ENCODE results near the gene OCLN.
"Not testable (repeated sequence)": the region's sequence is repeated elsewhere in the genome, so short reads cannot be mapped to it uniquely, and the experiment has no call there.

The OCLN gene, protein sequence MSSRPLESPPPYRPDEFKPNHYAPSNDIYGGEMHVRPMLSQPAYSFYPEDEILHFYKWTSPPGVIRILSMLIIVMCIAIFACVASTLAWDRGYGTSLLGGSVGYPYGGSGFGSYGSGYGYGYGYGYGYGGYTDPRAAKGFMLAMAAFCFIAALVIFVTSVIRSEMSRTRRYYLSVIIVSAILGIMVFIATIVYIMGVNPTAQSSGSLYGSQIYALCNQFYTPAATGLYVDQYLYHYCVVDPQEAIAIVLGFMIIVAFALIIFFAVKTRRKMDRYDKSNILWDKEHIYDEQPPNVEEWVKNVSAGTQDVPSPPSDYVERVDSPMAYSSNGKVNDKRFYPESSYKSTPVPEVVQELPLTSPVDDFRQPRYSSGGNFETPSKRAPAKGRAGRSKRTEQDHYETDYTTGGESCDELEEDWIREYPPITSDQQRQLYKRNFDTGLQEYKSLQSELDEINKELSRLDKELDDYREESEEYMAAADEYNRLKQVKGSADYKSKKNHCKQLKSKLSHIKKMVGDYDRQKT

DNA sequence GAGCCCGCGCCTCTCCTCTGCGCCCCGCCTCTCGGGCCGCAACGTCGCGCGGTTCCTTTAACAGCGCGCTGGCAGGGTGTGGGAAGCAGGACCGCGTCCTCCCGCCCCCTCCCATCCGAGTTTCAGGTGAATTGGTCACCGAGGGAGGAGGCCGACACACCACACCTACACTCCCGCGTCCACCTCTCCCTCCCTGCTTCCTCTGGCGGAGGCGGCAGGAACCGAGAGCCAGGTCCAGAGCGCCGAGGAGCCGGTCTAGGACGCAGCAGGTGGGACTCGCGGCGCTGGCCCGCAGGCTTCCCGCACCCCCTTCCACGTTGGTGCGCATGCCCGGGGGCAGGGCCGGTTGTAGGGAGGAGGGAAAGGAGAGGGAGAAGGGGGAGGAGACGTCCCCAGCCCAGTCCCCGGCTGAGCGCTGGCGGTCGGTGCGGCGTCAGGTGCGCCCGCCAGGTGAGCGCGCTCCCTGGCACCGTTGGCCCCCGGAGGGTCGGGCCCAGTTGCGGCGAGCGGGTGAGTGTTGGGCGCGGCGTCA lies at the start of gene OCLN:
TSS of gene OCLN (plus strand) at position 400 of the 532 bp plus-strand sequence. CDS start 11,455 bp downstream, outside the sequence.
- DNase-seq: peak; percentile 97

DNA sequence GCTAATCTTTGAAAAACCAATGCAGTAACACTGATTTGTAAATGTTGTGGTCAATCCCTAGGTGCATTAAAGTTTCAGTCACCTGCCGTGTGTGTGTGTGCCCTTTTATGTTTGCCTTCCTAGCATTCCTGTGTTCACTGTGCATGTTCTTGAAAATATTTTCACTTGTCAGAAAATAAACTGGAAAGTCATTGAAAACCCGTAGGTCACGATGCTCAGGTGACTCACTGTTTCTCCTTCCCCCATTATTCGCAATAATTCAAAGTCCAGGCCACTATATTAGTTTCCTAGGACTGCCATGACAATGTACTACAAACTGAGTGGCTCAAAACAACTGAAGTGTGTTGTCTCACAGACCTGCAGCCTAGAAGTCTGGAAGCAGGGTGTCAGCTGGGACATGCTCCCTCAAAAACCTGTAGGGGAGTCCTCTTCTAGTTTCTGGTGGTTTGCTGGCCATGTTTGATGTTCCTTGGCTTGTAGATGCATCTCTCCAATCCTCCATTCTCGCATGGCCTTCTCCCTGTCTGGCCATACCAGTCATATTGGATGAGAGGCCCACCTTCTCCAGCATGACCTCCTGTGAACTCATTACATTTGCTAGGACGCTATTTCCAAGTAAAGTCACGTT lies 48.3 kb upstream of the OCLN start:
- no peak for DNase-seq

DNA sequence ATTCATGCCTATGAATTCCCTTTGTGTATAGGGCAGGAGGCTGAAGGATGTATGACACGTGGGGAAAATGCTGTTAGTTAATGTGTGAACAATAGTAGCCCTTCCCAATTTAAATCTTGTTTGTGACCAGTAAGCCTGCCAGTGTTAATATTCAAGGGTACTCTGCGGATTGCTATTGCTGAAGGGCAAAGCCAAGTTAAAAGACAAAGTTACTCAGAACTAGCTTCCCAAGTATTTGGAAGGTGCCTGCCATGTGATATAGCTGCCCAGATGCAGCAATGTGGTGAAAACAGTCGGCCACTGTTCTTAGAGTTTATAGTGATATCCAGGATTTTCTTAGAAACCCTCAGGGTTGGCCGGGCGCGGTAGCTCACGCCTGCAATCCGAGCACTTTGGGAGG lies 43.1 kb upstream of the OCLN start:
- DNase-seq: no peak

DNA sequence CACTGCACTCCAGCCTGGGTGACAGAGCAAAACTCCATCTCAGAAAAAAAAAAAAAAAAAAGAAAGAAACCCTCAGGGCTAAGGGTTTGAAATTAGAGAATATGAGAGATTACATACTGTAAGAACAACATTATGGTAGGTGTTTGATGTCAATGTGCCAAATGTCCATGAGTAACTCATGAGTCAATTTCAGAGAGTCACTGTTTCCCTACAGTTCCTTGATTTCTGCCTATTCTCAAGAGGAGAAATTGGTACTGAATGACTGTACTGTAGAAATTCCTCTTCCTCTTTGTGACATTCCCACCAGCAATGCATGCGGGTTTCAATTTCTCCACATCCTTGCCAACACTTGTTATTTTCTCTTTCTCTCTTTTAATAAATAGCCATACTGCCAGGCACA lies 42.5 kb upstream of the OCLN start:
- DNase-seq: no peak

DNA sequence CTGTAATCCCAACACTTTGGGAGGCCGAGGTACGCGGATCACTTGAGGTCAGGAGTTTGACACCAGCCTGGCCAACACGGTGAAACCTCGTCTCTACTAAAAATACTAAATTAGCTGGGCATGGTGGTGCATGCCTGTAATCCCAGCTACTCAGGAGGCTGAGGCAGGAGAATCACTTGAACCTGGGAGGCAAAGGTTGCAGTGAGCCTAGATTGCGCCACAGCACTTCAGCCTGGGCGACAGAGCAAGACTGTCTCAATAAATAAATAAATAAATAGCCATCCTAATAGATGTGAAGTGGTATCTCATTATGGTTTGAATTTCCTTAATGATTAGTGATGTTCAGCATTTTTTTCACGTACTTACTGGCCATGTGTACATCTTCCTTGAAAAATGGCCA lies 42.1 kb upstream of the OCLN start:
- DNase-seq: not testable (repeated sequence)

DNA sequence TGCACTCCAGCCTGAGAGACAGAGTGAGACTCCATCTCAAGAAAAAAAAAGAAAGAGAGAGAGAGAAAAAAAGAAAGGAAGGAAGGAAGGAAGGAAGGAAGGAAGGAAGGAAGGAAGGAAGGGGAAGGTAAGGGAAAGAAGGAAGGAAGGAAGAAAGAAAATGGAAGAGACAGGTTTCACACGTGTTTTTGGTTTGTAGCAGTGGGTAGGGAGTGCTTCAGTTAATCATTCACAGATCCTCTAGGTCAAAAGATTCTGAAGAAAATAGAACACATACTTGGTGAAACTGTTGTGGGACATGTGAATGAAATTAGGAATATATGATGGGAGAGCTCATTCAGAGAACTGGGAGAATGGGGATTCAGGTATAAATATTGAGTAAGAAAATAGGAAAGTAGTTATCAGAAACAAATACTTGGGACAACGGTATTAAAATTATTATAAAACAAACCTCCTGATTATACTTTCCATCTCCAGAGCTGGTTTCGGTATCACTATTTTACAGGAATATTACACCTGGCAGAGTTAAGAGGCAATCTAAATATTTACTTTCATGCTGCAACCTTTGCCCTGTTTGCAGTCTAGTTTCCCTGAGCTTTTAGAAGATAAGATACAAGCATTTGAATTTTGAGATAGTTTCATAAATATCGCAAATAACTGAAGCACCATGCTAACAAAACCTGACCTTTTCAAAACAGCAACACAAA lies 40.5 kb upstream of the OCLN start:
- no peak for DNase-seq

DNA sequence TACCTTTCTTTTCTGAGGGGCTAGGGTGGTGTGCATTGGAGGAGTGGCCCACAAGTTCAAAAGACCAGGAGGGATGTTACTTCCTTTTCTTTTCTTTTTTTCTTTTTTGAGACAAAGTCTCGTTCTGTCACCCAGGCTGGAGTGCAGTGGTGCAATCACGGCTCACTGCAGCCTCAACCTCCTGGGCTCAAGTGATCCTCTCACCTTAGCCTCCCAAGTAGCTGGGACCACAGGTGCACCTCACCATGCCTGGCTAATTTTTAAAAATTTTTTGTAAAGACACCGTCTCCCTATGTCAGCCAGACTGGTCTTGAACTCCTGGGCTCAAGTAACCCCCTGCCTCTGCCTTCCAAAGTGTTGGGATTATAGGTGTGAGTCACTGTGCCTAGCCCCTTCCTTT lies 39.1 kb upstream of the OCLN start:
- DNase-seq: peak; percentile 21

DNA sequence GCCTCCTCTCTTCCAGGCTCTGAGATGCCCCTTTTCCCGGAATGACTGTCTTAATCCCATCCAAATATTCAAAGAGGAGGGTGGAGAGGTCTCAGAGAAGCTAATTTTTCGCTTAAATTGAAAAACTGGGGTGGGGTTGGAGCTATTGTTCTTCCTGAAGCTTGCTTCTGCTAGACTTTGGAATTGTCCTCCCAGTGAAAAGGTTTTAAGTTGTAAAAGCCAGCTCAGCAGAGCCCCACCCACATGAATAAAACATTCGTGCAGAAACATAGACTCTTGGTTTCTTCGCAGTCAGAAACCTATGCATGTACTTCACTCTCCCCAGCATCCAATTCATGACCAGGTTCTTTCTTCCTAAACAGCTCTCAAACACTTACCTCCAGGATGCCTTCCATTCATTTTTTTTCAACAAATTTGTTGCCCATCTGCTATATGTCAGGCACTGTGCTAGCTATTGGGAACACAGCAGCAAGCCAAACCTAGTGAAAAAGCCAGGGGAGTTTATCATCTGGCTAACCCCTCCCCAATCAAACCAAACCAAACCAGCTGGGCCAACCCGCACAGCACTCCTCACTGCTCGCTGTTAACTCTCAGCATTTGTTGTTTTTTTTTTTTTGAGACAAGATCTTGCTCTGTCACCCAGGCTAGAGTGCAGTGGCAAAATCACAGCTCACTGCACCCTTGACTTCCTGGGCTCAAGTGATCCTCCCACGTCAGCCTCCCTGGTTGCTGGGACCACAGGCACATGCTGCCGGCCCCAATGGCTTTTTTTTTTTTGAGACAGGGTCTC lies 37.9 kb upstream of the OCLN start:
- DNase-seq: peak; percentile 41

DNA sequence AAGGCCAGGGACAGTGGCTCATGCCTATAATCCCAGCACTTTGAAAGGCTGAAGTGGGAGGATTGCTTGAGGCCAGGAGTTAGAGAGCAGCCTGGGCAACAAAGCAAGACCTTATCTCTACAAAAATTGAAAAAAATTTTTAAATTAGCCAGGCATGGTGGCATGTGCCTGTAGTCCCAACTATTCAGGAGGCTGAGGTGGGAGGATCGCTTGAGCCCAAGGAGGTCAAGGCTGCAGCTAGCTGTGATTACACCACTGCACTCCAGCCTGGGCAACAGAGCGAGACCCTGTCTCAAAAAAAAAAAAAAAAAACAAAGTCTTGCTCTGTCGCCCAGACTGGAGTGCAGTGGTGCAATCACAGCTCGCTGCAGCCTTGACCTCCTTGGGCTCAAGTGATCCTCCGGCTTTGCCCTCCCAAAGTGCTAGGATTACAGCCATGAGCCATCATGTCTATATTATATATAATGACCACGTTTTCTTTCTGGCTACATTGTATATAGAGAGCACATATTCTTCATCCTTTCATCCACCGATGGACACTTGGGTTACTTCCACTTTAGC lies 37.1 kb upstream of the OCLN start:
- not testable (repeated sequence) for DNase-seq

DNA sequence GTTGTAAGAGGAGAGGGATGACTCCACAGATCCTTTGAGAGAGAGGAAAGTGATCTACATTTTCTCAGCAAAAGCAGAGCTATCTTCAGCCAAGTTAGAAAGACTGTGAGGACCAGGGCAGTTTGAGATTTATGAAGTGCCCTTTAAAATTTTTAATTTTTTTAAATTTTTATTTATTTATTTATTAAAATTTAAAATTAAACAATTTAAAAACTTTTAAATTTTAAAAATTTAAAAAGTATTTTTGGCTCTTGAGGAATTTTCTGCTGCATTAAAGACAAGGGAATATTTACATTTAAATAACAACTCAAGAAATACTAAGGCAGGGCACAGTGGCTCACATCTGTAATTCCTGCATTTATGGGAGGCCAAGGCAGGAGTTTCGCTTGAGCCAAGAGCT lies 30.4 kb upstream of the OCLN start:
- DNase-seq: no peak

DNA sequence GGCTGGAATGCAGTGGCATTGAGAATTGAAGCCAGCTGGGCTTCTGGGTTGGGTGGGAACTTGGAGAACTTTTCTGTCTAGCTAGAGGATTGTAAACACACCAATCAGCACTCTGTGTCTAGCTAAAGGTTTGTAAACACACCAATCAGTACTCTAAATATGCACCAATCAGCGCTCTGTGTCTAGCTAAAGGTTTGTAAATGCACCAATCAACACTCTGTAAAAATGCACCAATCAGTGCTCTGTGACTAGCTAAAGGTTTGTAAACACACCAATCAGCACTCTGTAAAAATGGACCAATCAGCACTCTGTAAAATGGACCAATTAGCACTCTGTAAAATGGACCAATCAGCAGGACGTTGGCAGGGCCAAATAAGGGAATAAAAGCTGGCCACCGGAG lies 26.2 kb upstream of the OCLN start:
- DNase-seq: not testable (repeated sequence)

DNA sequence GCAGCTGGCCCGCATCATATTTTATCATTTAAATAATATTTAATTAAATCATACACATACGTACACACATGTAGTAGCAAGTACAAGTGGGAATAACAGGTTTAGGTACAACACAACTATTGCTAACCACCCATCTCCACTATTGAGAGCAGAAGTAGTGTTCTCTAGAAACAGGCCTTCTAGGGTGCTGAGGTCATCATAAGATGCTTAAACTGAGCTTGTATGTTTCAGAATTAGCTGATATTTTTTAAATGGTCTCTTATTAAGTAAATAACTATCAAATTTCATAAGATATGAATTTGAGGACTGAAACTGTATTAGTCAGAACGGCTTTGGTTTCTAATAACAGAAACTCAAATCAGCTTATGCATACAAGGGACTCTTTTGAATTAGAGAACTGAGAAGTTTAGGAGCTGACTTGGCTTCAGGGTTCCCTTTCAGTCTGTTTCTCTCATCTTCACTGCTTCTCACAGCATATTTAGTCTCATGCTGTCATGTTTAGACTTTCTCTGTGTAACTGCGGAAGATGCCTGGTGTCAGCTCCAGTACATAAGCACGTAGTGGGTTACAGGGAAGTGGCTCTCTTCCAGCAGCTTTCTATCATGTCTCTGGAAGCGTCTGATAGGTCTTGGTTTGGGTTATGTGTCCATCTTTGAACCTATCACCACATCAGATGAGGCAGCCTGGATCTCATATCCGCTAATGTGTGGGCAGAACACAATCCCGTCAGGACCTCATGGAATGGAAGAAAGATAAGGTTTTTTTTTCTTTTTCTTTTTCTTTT lies 25.0 kb upstream of the OCLN start:
- DNase-seq: no peak

DNA sequence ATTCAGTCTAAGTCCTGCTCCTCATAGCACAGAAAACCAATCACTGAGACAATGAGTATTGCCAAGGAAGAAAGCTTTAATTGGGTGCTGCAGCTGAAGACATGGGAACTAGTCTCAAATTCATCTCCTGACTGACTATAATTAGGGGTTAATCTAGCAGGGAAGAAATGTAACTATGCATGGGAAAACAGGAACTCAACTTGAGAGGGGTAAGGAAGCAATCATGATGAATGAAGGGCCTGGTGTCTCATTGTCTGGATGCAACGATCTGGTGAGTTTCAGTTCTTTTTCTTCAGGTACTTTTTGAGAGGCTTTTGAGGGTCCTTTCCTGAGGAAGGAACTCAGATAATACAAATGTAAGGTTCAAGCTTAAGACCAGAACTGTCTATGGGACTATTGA lies 24.0 kb upstream of the OCLN start:
- peak; percentile 20 for DNase-seq

DNA sequence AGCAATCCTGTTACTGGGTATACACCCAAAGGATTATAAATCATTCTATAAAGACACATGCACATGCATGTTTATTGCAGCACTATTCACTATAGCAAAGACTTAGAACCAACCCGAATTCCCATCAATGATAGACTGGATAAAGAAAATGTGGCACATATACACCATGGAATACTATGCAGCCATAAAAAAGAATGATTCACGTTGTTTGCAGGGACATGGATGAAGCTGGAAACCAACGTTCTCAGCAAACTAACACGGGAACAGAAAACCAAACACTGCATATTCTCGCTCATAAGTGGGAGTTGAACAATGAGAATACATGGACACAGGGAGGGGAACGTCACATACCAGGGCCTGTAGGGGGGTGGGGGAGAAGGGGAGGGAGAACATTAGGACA lies 21.1 kb upstream of the OCLN start:
- not testable (repeated sequence) for DNase-seq

DNA sequence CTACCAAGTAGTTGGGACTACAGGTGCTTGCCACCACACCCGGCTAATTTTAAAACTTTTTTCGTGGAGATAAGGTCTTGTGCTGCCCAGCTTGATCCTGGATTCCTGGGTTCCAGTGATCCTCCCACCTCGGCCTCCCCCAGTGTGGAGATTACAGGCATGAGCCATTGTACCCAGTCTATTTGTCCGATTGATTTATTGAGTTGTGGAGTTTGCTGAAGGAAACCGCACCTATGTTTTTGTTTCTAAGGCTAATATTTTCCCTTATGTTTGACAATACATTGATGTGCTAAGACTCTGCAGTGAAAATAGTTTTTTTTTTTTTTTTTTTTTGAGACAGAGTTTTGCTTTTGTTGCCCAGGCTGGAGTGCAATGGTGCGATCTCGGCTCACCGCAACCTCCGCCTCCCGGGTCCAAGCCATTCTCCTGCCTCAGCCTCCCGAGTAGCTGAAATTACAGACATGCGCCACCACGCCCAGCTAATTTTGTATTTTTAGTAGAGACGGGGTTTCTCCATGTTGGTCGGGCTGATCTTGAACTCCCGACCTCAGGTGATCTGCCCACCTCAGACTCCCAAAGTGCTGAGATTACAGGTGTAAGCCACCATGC lies 20.0 kb upstream of the OCLN start:
- not testable (repeated sequence) for DNase-seq

DNA sequence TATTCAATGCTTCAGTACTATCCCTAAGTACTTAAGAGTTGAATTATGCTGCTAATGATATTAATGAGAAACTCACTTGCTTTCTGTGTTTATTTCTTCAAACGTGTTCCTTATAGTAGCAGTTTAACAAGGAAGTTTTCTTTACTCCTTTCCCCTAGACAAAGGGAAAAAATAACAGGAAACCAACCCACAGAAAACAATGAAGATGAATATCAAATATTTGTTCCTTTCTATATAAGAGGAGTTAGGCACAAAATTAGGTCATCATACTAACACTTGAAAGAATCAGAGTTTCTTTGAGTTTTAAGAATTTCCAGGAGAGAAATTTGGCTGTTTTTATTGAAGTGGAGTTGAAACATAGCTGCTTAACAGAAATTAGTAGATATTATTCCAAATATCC lies 15.4 kb upstream of the OCLN start:
- DNase-seq: no peak

DNA sequence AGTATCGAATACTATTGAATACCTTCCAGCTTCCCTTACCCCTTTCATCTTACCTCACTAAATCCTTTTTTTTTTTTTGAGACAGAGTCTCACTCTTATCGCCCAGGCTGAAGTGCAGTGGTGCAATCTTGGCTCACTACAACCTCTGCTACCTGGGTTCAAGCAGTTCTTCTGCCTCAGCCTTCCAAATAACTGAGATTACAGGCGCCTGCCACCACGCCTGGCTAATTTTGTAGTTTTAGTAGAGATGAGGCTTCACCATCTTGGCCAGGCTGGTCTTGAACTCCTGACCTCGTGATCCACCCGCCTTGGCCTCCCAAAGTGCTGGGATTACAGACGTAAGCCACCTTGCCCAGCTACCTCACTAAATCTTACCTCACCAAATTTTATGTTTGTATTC lies 14.3 kb upstream of the OCLN start:
- not testable (repeated sequence) for DNase-seq

DNA sequence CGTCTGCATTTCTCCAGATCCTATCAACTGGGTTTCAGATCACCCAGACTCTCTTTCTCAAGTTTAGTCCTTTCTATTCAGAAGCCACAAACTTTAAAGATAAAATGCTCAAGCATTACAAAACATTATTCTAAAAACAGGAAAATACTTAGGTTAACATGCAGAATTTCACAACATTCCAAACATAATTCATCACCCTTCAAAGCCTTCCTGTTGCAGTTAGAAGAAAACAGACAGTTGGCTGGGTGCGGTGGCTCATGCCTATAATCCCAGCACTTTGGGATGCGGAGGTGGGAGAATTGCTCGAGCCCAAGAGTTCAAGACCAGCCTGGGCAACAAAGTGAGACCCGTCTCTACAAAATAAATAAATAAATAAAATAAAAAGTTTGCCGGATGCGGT lies 7.7 kb upstream of the OCLN start:
- DNase-seq: no peak

DNA sequence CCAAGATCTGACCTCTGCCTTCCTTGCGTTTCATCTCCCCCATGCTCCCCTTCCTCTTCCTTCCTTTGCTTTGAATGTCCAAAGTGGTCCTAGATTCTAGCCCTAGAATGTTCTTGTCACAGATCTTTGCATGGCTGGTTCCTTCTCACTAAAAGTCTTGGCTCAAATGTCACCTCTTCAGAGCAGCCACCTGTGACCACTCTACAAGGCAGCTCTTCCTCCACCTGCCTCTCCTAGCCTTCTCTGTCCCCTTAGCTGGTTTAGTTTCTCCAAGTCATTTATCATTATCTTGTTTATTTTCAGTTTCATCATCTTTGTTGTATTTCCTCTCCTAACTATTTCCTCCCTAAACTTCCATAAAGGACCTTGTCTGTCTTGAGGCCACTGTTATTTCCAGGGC lies 7.1 kb upstream of the OCLN start:
- no peak for DNase-seq

DNA sequence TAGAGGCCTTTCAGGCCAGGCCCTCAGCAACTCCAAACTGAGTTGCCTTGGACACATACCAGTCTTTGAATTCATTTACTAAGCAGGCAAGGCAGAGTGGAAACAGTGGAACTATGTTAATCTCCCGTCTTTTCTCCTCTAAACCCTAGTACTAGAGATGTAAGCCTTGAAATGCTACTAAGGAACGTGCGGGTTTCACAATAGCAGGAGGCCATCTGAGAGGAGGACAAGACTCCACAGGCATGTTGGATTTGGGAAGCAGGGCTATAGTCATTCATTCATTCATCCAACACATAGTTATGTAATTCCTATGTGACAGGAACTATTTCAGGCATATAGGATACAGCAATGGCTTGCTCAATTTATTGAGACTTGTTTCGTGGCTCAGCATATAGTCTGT lies 3.3 kb upstream of the OCLN start:
- DNase-seq: no peak

DNA sequence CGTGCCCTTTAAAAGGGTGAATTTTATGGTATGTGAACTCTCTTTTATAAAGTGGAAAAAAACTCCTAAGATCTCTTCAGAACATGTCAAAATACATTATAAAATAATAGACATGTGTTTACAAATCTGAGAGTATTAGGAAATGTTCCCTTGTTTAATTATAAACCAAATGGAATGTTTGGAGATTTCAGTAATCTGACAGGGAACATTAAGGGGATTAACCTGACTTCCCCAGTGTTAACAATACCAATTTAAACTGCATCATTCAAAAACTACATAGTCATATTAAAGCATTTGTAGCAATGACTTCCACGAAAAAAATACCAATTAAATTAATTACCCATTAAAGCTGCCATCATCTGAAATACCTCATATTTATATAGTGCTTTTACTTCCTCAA lies 1.6 kb upstream of the OCLN start:
- no peak for DNase-seq

Measured in NCI-H69 (cell line).